PC-9 (cell line): ENCODE results near the gene RRP9. TPM values are rescaled to one million over a fixed set of nuclear protein-coding genes. Genes with fewer than 3 reads are reported as not detected.

Experiments
- BruUV-seq: library from RNA; stranded (reverse); fragments of 400-500 nt; replicated peaks from 2 replicates; lab custom pipeline; 2021; lab: Mats Ljungman, UMichigan
- CTCF ChIA-PET: fragments of 300-600 bp; sonication (Branson Sonifier 250); formaldehyde crosslinking; loops from one replicate; lab custom pipeline; 2022; ENCODE audit warnings: antibody characterized with exemption; lab: Charles Lee
- POLR2A ChIA-PET: fragments of 300-600 bp; sonication (Branson Sonifier 250); formaldehyde crosslinking; loops from one replicate; lab custom pipeline; 2022; ENCODE audit warnings: antibody characterized with exemption; ENCODE audit not compliant: unreplicated experiment; lab: Charles Lee
- DNase-seq, 2 experiments: peaks; one replicate each; pipeline versions ENCODE4 v3.0.0 to v3.0.0-alpha.2; 2015 to 2022; ENCODE audit warnings: mixed read lengths in 1 of 2
- H2AFZ ChIP-seq: fragments of 200-600 bp; sonication (generic); 2 replicates; pipeline ENCODE4 v1.8.1; 2017; ENCODE audit warnings: antibody characterized with exemption
- H3F3A ChIP-seq: fragments of 200-600 bp; sonication (generic); 2 replicates; pipeline ENCODE4 v1.8.1; 2017; ENCODE audit warnings: antibody characterized with exemption, mild to moderate bottlenecking, low read depth; ENCODE audit not compliant: insufficient read depth
- H3K27ac ChIP-seq: fragments of 200-600 bp; sonication (generic); 2 replicates; pipeline ENCODE4 v1.6.1; 2016; ENCODE audit warnings: mixed run types
- H3K27me3 ChIP-seq: fragments of 200-600 bp; sonication (generic); 2 replicates; pipeline ENCODE4 v1.6.1; 2016; ENCODE audit warnings: low read depth, mixed run types; ENCODE audit not compliant: insufficient read depth
- H3K36me3 ChIP-seq: fragments of 200-600 bp; sonication (generic); 2 replicates; pipeline ENCODE4 v1.6.1; 2016; ENCODE audit warnings: low read depth, mixed run types
- H3K4me1 ChIP-seq: fragments of 200-600 bp; sonication (generic); replicated peaks from 2 replicates; pipeline ENCODE4 v1.6.1; 2016; ENCODE audit warnings: mixed run types; ENCODE audit not compliant: insufficient read depth
- H3K4me2 ChIP-seq: fragments of 200-600 bp; sonication (generic); 2 replicates; pipeline ENCODE4 v1.6.1; 2017; ENCODE audit warnings: mixed run types
- H3K4me3 ChIP-seq: fragments of 200-600 bp; sonication (generic); 2 replicates; pipeline ENCODE4 v1.6.1; 2016; ENCODE audit warnings: mixed run types
- H3K79me2 ChIP-seq: fragments of 200-600 bp; sonication (generic); 2 replicates; pipeline ENCODE4 v1.6.1; 2017; ENCODE audit warnings: low read depth, mixed run types
- H3K9me2 ChIP-seq: fragments of 200-600 bp; sonication (generic); 2 replicates; pipeline ENCODE4 v1.8.1; 2017; ENCODE audit warnings: mild to moderate bottlenecking; ENCODE audit not compliant: insufficient read depth
- H3K9me3 ChIP-seq: fragments of 200-600 bp; sonication (generic); 2 replicates; pipeline ENCODE4 v1.8.1; 2016; ENCODE audit warnings: low read depth; ENCODE audit not compliant: insufficient read depth
- H4K20me1 ChIP-seq: fragments of 200-600 bp; sonication (generic); 2 replicates; pipeline ENCODE4 v1.8.1; 2017; ENCODE audit not compliant: insufficient read depth
- EZH2 ChIP-seq: fragments of 200-600 bp; sonication (generic); IDR thresholded peaks from 2 replicates; pipeline ENCODE4 v1.8.0; 2017; ENCODE audit warnings: antibody characterized with exemption, low read depth
- intact Hi-C: fragments of 100-400 bp; cut with micrococcal nuclease; formaldehyde crosslinking; loops from one replicate; pipeline ENCODE4 v1.10.0; 2022; ENCODE audit not compliant: unreplicated experiment
- total RNA-seq: library from RNA; stranded (reverse); gene quantifications from 2 replicates; pipeline ENCODE4 v1.2.3, GENCODE V29; 2021
- TF ChIP-seq, protein P1 (sequence below): fragments of 200-600 bp; sonication (generic); conservative IDR thresholded peaks from 2 replicates; pipeline ENCODE4 v1.6.1; 2017; ENCODE audit warnings: mixed run types, antibody characterized with exemption, mild to moderate bottlenecking, moderate library complexity

RRP9 gene
- total RNA-seq, 1 experiment from 2014 or later = 23.4 TPM

GRCh38 chr3:51962854-51963530 is 21.3 kb upstream of the RRP9 start:
- Histone ChIP-seq H3K9me3 (no peaks in the 10 kb centered on the region), H3K4me1 (peaks cover 3% of the 10 kb centered on the region; the same call in 1 of the 2 replicates), H2AFZ (no peak overlapping the region), H3K36me3 (no peaks in the 10 kb centered on the region), H3K79me2 (no peaks in the 10 kb centered on the region), H4K20me1 (no peaks in the 10 kb centered on the region), H3K27me3 (no peaks in the 10 kb centered on the region), H3K4me3 (no peak overlapping the region), H3K9me2 (no peaks in the 10 kb centered on the region), H3F3A (no peaks in the 10 kb centered on the region), H3K4me2 (no peak overlapping the region), H3K27ac (no peak overlapping the region)
- TF ChIP-seq, protein P1, sequence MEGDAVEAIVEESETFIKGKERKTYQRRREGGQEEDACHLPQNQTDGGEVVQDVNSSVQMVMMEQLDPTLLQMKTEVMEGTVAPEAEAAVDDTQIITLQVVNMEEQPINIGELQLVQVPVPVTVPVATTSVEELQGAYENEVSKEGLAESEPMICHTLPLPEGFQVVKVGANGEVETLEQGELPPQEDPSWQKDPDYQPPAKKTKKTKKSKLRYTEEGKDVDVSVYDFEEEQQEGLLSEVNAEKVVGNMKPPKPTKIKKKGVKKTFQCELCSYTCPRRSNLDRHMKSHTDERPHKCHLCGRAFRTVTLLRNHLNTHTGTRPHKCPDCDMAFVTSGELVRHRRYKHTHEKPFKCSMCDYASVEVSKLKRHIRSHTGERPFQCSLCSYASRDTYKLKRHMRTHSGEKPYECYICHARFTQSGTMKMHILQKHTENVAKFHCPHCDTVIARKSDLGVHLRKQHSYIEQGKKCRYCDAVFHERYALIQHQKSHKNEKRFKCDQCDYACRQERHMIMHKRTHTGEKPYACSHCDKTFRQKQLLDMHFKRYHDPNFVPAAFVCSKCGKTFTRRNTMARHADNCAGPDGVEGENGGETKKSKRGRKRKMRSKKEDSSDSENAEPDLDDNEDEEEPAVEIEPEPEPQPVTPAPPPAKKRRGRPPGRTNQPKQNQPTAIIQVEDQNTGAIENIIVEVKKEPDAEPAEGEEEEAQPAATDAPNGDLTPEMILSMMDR = no peak
- no peak for TF ChIP-seq EZH2
- ChIA-PET CTCF (interaction anchor here (0.6 kb wide), 1 partner anchor 188 kb away, joined by 3 read pairs; no protein-coding TSS in a partner anchor), POLR2A (no interaction called here)
- intact Hi-C loops = no loop called here
- DNase-seq = no peak
- BruUV-seq = no TSS peak

DNA sequence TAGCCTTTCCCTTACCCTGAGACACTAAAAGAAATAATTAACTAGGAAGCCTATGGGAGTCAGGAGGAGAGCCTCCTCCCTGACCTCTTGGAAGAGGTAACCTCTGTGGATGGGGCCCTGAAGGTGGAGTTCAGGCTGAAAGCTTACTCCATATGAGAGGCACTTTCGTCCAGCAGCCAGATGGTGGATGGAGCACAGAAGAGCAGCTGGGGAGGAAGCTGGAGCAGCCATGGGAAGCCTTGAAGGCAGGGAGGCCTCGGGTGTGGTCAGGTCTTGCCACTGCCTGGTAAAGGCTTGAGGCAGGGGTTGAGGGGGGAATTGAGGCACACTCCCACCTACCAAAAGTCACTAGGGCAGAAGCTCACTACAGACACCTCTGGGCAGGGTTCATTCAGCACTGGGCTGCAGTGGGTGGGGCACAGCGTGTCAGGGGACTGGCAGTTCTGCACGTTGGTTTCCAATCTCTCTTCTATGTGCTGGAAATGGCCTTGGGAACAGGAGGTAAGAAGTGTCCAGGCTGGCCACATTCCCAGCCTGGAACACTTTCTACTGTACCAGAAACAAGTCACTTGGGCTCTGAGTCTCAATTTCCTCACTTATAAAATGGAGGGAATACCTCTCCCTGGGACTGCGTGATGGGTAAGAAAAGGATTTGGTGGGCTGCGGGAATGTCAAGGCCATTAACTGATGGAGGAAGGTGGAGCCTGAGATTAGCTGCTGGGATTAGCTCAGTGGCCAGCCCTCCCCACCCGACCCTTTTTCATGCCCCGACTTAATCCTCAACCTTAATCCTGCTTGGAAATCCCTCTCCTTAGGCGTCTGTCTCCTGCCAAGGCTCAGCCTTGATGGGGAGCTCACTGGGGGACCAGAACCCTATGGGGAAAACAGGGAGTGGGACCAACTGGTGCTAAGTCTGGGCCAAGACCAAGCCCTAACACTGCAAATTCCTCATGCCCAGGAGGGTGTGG is 20.2 kb upstream of the RRP9 start:
- no peaks in the 10 kb centered on the region for H3F3A ChIP-seq
- H3K79me2 ChIP-seq = no peaks in the 10 kb centered on the region
- ChIA-PET POLR2A (no interaction called here), CTCF (interaction anchor here (0.6 kb wide), 1 partner anchor 189 kb away, joined by 3 read pairs; no protein-coding TSS in a partner anchor)
- no peak for TF ChIP-seq EZH2
- TF ChIP-seq, protein P1 = no peak
- intact Hi-C loops = no loop called here
- no peak overlapping the region for H2AFZ ChIP-seq
- no peak overlapping the region for H3K27ac ChIP-seq
- no peak for DNase-seq
- no peaks in the 10 kb centered on the region for H3K9me2 ChIP-seq
- H3K4me3 ChIP-seq = no peak overlapping the region
- no peaks in the 10 kb centered on the region for H4K20me1 ChIP-seq
- no peak overlapping the region for H3K4me2 ChIP-seq
- H3K9me3 ChIP-seq = no peaks in the 10 kb centered on the region
- BruUV-seq = no TSS peak
- H3K4me1 ChIP-seq = no peaks in the 10 kb centered on the region
- H3K36me3 ChIP-seq = no peaks in the 10 kb centered on the region
- no peaks in the 10 kb centered on the region for H3K27me3 ChIP-seq

GRCh38 chr3:51961011-51961410 is 19.3 kb upstream of the RRP9 start:
- CTCF ChIA-PET = no interaction called here
- BruUV-seq = no TSS peak

More at GRCh38 chr3:51961011-51961410, 19.3 kb upstream of the RRP9 start:
- intact Hi-C loops = no loop called here
- Histone ChIP-seq H3K4me1 (no peaks in the 10 kb centered on the region), H3K9me2 (no peaks in the 10 kb centered on the region), H3K79me2 (no peaks in the 10 kb centered on the region), H4K20me1 (no peaks in the 10 kb centered on the region), H3K4me2 (no peak overlapping the region), H3K27ac (no peak overlapping the region), H3K36me3 (no peaks in the 10 kb centered on the region), H3K9me3 (no peaks in the 10 kb centered on the region), H3F3A (no peaks in the 10 kb centered on the region), H2AFZ (no peak overlapping the region), H3K4me3 (no peak overlapping the region), H3K27me3 (no peaks in the 10 kb centered on the region)
- TF ChIP-seq EZH2 = no peak
- TF ChIP-seq, protein P1 = no peak
- POLR2A ChIA-PET = no interaction called here
- DNase-seq = no peak
